A172 (cell line): ENCODE data around the gene APOBEC2. TPM values are rescaled to one million over a fixed set of nuclear protein-coding genes. Genes with fewer than 3 reads are reported as not detected.
"Not testable (repeated sequence)": the region's sequence is repeated elsewhere in the genome, so short reads cannot be mapped to it uniquely, and the experiment has no call there.

Experiments used
- DNase-seq: peaks from one replicate; pipeline ENCODE4 v3.0.0-alpha.2; 2015; ENCODE audit warnings: low spot score
- total RNA-seq: library from RNA; depleted of rRNA; stranded (reverse); fragments of >200 nt; shearing (Covaris generic); gene quantifications from 2 replicates; pipeline ENCODE4 v1.2.3, GENCODE V29; 2014; rRNA removed

Gene APOBEC2
- not detected in 2 replicates for total RNA-seq

- no peak for DNase-seq
These were observed at the start of gene APOBEC2 for GRCh38 chr6:41053041-41053440. Gene APOBEC2 (plus strand): TSS chr6:41053202. CDS start chr6:41053348, 146 bp downstream.

- peak; percentile 58 for DNase-seq
These were observed 46.8 kb upstream of the APOBEC2 start for GRCh38 chr6:41006217-41006616.

- DNase-seq, result not testable (repeated sequence)
These were observed 46.0 kb upstream of the APOBEC2 start for GRCh38 chr6:41006980-41007379.

GRCh38 chr6:41008011-41008410, 45.0 kb upstream of the APOBEC2 start:
- no peak for DNase-seq

GRCh38 chr6:41009669-41010068, 43.3 kb upstream of the APOBEC2 start:
- no peak for DNase-seq

GRCh38 chr6:41011673-41012072, 41.3 kb upstream of the APOBEC2 start:
- DNase-seq, result no peak

GRCh38 chr6:41013466-41014153, 39.4 kb upstream of the APOBEC2 start:
- DNase-seq, result no peak

GRCh38 chr6:41014780-41015179, 38.2 kb upstream of the APOBEC2 start:
- DNase-seq, result no peak

GRCh38 chr6:41015860-41016259, 37.1 kb upstream of the APOBEC2 start:
- DNase-seq, result not testable (repeated sequence)

- DNase-seq, result no peak
These were observed 35.3 kb upstream of the APOBEC2 start for GRCh38 chr6:41017663-41018062.

GRCh38 chr6:41021832-41022231, 31.2 kb upstream of the APOBEC2 start:
- DNase-seq, result peak; percentile 39

- DNase-seq, result no peak
These were observed 30.7 kb upstream of the APOBEC2 start for GRCh38 chr6:41022294-41022693.

- no peak for DNase-seq
These were observed 29.9 kb upstream of the APOBEC2 start for GRCh38 chr6:41023114-41023513.

- DNase-seq, result no peak
These were observed 27.0 kb upstream of the APOBEC2 start for GRCh38 chr6:41025966-41026530.

GRCh38 chr6:41027241-41027640, 25.8 kb upstream of the APOBEC2 start:
- no peak for DNase-seq

GRCh38 chr6:41027799-41028560, 25.0 kb upstream of the APOBEC2 start:
- DNase-seq, result peak; percentile 69

- no peak for DNase-seq
These were observed 24.2 kb upstream of the APOBEC2 start for GRCh38 chr6:41028561-41029412.

GRCh38 chr6:41032830-41033229, 20.2 kb upstream of the APOBEC2 start:
- DNase-seq, result no peak

- no peak for DNase-seq
These were observed 19.2 kb upstream of the APOBEC2 start for GRCh38 chr6:41033776-41034175.

- peak; percentile 44 for DNase-seq
These were observed 16.8 kb upstream of the APOBEC2 start for GRCh38 chr6:41036186-41036585.

GRCh38 chr6:41036601-41037000, 16.4 kb upstream of the APOBEC2 start:
- DNase-seq, result no peak
